HG03378 (cell line): ENCODE measurements around the gene LANCL3.
"Not testable (repeated sequence)": the region's sequence is repeated elsewhere in the genome, so short reads cannot be mapped to it uniquely, and the experiment has no call there.

ENCODE experiments used
- ATAC-seq: cut with Tn5 transposase; IDR thresholded peaks from one replicate; pipeline ENCODE4 v1.9.1; 2021; ENCODE audit warnings: mild to moderate bottlenecking, moderate library complexity; ENCODE audit not compliant: unreplicated experiment

Gene LANCL3

DNA sequence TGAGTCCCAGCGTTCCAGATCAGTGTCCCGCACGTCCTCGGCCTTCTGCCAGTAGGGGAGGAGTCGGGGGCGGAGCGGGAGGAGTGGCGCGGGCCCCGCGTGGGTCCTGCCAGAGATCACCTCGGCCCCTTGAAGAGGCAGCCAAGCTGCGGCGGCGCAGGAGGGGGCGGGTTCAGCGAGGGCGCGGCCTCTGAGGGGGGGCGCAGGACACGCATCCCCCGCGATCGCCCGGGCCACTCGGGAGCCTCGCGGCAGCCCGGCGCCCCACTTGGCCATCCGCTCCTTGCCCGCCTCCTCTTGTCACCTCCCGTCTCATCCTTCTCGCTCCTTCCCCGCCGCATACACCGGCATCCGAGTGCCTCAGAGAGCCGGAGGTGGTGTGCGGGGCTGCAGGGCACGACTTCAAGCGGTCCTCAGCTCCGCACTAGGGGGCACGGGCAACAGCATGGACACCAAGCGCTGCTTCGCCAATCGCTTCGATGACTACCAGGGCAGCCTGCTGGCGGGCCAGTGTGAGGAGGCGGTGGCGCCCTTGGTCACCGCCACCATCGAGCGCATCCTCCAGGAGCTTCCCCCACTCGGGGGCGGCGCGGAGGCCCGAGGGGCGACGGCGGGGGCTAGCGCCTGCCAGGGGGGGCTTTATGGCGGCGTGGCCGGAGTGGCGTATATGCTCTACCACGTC is at the start of gene LANCL3:
LANCL3 (plus strand) TSS at position 236 of the 682 bp plus-strand sequence; CDS start at position 446, 210 bp downstream.
- ATAC-seq: not testable (repeated sequence)

DNA sequence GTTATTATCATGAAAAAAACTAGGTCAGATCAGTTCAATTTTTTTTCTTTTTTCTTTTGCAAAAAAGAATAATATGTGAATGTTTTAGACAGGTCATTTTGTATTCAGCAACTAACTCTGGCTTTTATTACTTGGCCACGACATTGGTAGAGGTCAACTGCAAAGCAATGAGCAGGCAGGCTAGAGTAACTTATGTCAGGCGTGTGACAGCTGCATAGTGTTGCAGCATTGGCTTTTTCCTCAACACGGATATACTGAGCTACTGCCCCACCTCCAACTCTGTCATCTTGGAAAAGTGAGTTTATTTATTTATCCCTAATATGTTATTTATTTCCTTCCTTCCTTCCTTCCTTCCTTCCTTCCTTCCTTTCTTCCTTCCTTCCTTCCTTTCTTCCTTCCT is 47.8 kb upstream of the LANCL3 start:
- not testable (repeated sequence) for ATAC-seq

DNA sequence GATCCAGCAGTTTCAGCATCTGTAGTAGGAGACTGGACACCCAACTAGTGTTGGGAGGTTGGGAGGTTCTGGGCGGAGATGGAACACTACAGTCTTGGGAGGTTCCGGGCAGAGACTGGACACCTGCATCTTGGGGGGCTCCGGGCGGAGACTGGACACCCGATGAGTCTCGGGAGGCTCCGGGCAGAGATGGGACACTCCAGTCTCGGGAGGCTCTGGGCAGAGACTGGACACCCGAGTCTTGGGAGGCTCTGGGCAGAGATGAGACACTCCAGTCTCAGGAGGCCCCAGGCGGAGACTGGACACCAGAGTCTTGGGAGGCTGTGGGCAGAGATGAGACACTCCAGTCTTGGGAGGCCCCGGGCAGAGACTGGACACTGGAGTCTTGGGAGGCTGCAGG is 29.5 kb upstream of the LANCL3 start:
- ATAC-seq: no peak

DNA sequence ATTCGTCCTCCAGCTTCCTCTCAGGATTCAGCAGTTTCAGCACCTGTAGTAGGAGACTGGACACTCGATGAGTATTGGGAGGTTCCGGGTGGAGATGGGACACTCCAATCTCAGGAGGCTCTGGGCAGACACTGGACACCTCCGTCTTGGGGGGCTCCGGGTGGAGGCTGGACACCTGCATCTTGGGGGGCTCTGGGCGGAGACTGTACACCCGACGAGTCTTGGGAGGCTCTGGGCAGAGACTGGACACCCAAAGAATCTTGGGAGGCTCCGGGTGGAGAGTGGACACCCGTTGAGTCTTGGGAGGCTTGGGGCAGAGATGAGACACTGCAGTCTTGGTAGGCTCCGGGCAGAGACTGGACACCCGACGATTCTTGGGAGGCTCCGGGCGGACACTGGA is 28.7 kb upstream of the LANCL3 start:
- no peak for ATAC-seq

DNA sequence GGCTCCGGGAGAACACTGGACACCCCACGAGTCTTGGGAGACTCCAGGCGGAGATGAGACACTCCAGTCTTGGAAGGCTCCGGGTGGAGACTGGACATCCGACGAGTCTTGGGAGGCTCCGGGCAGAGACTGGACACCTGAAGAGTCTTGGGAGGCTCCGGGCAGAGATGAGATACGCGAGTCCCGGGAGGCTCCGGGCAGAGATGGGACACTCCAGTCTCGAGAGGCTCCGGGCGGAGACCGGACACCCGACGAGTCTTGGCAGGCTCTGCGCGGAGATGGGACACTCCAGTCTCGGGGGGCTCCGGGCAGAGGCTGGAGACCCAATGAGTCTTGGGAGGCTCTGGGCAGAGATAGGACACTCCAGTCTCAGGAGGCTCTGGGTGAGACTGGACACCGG is 28.1 kb upstream of the LANCL3 start:
- ATAC-seq: no peak

DNA sequence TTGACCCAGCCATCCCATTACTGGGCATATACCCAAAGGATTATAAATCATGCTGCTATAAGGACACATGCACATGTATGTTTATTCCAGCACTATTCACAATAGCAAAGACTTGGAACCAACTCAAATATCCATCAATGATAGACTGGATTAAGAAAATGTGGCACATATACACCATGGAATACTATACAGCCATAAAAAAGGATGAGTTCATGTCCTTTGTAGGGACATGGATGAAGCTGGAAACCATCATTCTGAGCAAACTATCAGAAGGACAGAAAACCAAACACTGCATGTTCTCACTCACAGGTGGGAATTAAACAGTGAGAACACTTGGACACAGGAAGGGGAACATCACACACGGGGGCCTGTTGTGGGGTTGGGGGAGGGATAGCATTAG is 26.9 kb upstream of the LANCL3 start:
- ATAC-seq: not testable (repeated sequence)

DNA sequence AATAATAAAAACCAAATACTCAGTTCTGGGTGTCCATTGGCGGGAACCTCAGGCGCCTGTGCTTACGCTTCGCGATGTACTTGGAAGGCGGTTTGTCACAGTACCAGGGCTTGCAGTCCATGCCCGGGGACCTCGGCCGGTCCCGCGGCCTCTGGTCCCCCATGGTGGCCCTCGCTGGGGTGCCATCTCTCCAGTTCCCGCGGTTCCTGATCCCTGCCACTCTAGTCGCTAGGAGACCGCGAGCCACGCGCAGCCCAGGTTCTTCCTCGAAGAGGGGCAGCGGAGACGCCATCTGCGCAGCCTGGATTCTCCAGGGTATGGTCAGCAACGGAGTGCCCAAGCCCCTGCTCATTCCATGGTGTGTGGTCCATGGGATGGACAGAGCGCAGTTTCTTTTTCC is 26.4 kb upstream of the LANCL3 start:
- no peak for ATAC-seq

DNA sequence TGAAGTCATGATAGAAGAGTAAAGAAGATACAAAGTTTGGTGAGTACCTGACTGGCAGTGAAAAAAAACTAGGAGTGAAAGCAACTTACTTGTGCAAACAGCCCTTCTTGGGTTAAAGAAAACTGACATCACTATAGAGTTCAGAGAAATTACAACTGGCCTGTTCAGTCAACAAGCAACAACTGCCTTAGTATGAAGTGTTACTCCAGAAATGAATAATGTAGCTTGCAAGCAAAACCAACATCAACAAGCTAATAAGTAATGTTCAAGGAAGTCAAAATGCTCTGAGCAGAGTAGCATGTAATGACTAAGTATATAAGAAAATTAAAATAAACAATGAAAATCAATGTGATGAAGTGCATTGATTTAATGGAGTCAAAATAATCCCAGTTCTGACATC is 21.8 kb upstream of the LANCL3 start:
- not testable (repeated sequence) for ATAC-seq

DNA sequence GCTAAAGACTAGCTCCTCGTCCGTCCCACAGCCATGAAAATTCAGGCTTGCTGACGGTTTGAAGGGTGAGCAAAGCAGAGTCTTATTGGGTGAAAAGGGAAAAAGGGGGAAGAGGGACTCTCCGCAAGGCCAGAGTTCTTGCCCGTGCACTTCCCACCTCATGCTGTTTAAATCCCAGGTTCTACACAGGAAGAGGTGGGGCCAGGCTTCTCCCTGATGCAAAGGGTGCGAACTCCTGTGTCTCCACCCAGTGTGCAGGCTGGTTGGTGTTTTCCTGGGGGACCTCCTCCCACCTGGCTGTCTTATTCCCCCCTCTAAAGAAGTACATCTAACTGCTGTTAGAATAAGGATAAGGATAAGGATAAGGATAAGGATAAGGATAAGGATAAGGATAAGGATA is 18.0 kb upstream of the LANCL3 start:
- no peak for ATAC-seq

DNA sequence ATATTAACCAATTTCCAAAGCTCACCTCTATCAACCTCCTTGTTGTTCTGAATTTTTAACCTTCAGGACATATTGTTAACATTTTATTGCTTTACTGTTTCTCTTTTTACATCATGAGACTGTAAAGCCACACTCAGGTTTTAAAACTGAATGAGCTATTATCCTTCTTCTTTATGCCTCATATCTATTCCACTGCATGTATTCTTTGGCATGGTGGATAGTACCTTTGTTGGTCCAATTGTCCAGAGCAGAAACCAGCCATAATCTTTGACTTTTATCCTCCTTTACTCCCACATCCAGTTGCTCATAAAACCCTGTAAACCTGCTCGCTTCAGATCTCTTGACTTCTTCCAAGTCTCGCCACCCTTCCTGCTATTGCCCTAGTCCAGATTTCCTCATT is 6.2 kb upstream of the LANCL3 start:
- ATAC-seq: not testable (repeated sequence)

DNA sequence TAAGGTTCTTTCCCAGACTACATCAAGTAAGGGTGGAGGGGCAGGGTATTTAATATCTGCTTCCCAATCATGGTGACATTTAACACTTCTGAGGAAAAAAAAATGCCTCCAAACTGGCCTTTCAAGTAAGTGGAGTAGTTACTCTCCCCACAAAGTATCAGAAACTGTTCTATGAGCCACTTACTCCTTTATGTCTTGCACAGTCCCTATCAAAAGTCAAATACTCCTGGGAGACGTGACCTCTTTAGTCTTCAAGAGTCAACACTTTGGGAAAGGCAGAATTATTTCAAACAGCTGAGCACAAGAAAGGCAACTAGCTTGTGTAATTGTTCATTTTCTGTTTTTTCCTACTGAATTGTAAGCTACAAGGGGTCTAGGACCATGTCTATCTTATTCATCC is 1.1 kb upstream of the LANCL3 start:
- not testable (repeated sequence) for ATAC-seq

DNA sequence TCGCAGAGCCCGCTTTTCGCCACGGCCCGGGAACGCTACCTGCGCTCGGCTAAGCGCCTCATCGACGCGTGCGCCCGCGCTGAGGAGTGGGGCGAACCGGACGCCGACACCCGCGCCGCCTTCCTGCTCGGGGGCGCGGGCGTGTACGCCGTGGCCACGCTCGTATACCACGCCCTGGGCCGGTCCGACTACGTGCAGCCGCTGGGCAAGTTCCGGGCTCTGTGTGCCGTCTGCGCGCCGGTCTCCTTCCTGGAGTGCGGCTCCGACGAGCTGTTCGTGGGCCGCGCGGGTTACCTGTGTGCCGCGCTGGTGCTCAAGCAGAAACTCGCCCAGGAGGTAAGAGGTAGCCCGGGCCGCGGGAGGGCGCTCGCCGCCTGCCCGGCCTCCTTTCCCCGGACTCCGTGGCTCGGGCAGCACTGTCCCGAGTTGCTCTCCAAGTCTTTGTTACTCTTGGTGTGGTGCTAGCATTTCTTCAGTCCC is 687 bp downstream of the LANCL3 start:
- not testable (repeated sequence) for ATAC-seq

DNA sequence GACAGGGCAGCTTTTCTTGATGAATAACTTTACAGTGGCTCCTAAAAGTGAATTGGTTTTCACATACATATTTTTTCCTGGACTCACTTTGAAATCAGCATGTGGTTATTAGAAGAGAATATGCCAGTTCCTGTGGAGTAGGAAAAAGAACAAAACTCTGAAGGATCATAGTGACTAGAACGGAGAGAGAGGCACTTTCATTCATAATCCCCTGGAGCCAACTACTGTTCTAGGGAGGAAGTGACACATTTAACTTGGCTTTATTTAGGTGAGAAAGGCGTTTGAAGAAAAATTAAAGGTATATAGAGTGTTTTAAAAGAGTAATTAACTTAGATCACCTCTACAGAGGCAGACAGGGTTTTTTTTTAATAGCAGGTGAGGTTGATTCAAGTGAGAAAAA is 1.7 kb downstream of the LANCL3 start:
- not testable (repeated sequence) for ATAC-seq

DNA sequence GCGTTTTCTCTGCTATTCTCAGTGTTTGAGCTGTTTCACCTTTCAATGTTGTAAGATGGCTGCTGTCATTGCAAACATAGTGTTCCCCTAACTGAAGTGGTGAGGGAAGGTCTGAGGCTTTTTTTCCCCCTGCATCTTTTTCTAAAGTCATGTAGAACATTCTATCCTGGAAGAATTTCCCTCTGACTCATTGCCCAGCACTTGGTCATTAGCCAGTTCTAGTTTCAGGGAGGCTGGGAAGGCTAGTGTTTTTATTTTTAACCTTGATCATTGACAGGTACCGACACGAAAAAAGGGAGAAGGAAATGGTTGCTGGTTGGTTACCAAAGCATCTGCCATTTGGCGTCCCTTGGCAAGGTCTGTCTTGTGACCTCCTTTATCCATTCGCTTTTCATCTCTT is 6.6 kb downstream of the LANCL3 start:
- ATAC-seq: no peak

DNA sequence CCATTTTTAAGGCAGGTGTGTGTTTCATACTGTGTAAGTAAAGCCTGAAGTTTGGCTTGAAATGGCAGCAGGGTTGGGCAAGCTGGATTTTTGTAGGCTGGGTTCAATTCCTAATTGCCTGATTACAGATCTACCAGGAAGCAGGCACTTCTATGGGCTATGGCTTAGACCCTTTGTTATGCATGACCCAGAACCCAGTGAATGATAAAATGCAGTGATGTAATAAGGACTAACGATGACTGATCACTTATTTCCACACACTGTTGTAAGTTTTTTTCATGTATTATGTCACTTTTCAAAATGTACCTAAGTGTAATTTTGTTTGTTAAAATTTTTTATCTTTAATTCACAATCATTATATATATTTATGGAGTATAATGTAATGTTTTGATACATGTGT is 8.6 kb downstream of the LANCL3 start:
- no peak for ATAC-seq

DNA sequence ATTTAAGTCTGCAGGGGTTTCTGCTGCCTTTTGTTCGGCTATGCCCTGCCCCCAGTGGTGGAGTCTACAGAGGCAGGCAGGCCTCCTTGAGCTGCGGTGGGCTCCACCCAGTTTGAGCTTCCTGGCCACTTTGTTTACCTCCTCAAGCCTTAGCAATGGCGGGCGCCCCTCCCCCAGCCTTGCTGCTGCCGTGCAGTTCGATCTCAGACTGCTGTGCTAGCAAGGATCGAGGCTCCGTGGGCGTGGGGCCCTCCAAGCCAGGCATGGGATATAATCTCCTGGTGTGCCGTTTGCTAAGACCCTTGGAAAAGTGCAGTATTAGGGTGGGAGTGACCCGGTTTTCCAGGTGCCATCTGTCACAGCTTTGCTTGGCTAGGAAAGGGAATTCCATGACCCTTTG is 15.9 kb downstream of the LANCL3 start:
- ATAC-seq: not testable (repeated sequence)

DNA sequence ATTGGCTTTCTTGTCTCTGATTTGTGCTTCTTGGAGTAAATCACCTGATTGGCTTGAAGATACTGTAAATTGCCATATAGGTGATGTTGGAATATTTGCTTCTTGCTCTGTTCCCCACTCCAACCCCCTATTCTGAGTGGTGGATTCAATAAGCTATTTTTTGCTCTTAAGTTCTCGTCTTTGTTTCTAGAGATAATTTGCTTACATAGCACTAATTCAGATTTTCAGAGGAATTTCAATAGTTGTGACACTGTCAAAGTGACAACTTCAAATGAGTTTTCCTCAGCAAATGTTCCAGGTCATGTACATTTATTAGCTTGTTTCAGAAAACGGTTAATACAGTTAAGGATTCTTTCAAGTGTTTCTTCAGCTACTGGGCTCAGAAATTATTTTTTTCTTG is 18.6 kb downstream of the LANCL3 start:
- no peak for ATAC-seq

DNA sequence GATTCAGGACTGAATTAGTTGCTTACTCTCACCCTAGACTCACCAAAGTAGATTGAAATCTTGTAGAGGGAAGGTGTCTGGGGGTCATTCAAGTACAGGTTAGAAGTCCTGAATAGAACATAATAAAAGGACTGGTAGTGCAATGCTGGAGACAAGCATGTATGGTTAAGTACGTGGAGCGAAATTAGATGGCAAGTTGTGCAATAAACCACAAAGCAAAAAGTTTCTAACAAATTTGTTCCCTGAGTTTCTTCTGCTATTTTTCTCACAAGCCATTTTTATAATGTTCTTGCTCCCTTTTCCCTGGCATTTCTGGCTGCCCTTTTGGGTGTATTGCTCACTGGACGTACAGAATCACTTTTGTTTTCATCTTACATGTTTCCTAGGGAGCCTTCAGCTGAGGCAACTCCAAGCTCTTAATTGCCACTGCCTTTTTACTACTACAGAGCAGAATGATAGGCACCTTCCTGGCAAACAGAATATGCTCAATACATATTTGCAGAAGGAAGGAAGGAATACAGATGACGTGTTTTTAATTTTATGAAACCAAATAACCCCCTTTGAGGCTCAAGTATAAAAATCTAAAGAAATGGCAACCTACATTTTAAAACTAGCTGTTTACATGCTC is 23.4 kb downstream of the LANCL3 start:
- ATAC-seq: no peak

DNA sequence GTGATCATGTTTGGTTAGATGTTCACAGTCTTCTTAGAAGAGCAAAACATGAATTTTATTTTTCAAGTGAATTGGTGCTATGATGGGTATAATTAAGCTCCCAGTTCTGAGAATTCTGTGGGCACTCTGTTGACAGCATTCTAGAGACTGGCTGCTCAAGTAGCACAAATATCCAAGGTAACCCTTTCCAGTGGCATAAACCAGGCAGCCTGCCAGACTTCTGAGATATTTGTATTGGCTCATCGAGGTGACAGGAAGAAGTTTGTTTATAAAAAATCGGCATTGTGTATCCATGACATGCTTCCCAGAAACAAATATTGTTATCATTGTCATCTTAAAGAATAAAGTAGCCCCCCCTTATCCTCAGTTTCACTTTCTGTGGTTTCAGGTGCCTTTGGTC is 28.3 kb downstream of the LANCL3 start:
- no peak for ATAC-seq

DNA sequence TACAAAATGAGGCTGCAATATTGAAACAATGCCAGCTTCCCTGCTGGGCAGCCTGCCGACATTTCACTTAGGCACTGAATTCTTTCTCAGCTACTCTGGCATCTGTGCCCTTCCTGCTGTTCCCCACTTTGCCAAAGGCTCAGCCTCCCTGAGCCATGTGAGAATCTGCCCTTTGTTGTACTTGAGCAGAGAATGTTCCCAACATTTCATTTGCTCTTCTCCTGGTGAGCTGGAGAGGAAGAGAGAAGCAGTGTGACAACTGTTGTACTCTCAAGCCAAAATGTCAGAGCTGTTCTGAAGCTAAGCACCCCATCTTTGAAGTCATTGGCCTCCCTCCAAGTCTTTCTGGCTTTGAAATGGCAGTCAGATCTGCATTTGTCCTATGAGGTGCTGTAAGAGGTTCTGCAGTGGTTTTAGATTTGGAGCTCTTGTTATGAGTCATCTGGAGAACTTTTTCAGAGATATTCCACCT is 32.5 kb downstream of the LANCL3 start:
- ATAC-seq: peak; percentile 56

DNA sequence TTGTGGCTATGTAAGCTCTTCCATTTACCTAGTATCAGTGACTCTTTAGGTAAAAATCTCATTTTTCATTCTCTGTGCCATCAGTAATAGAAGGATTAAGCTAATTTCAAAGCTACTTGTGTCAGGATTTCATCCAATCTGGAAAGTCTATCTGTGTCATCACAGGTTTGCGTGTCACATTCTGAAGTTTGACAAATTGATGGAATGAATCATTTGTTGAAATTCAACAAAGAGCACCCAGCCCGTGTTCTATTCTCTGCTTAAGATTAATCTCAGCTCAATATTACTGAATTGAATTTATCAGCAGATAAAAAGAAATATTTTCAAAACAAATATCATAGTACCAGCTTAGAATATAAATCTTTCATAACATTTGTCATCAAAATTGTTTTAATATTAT is 35.8 kb downstream of the LANCL3 start:
- ATAC-seq: no peak

DNA sequence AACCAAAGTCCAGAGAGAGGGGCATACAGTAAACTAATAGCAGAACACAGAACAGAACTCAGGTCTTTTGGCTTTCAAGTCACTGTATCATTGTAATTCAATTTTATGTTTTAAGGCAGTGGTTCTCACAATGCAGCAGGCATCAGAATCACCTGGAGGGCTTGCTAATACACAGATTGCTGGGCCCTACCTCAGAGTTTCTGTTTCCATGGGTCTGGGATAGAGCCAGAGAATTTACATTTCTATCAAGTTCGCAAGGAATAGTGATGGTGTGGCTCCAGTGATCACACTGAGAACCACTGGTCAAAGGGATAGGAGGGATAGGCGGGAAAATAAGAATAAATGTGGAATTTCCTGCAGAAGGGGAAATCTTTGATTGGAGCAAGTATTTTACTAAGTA is 36.7 kb downstream of the LANCL3 start:
- no peak for ATAC-seq
